Activated CD8-positive, alpha-beta T cell treated with anti-CD3 and anti-CD28 coated beads, Interleukin-2, amount 10 ng/mL, durations not matched to agents 7 days and 5 days (primary cell): ENCODE measurements around the gene UBASH3A. TPM values are rescaled to one million over a fixed set of nuclear protein-coding genes. Genes with fewer than 3 reads are reported as not detected.

Experiments used
- ATAC-seq: fragments of 150-1000 bp; cut with Tn5 transposase; one replicate; pipeline ENCODE4 v1.10.0; 2021; ENCODE audit warnings: moderate library complexity
- CTCF ChIA-PET: fragments of 350-600 bp; sonication (Branson Sonifier 250); formaldehyde crosslinking; loops from one replicate; lab custom pipeline; 2021; ENCODE audit warnings: antibody characterized with exemption; lab: Charles Lee
- POLR2A ChIA-PET: fragments of 350-600 bp; sonication (Branson Sonifier 250); formaldehyde crosslinking; loops from one replicate; lab custom pipeline; 2021; ENCODE audit warnings: antibody characterized with exemption; lab: Charles Lee
- DNase-seq: peaks from one replicate; pipeline ENCODE4 v3.0.0-alpha.2; 2020
- H3K27ac Mint-ChIP-seq: one replicate; pipeline ENCODE4 v1.8.0; 2021; ENCODE audit warnings: mild to moderate bottlenecking, mixed read lengths
- H3K27me3 Mint-ChIP-seq: one replicate; pipeline ENCODE4 v1.8.0; 2021; ENCODE audit warnings: low read depth, mixed read lengths
- H3K36me3 Mint-ChIP-seq: one replicate; pipeline ENCODE4 v1.8.0; 2021; ENCODE audit warnings: low read depth, mixed read lengths
- H3K4me1 Mint-ChIP-seq: one replicate; pipeline ENCODE4 v1.8.0; 2021; ENCODE audit warnings: low read depth, mixed read lengths
- H3K4me3 Mint-ChIP-seq: one replicate; pipeline ENCODE4 v1.8.0; 2021; ENCODE audit warnings: mild to moderate bottlenecking, mixed read lengths
- H3K9me3 Mint-ChIP-seq: one replicate; pipeline ENCODE4 v1.8.0; 2022; ENCODE audit warnings: mixed read lengths; ENCODE audit not compliant: insufficient read depth
- total RNA-seq, 2 experiments: library from RNA; stranded (reverse); gene quantifications; one replicate each; pipeline ENCODE4 v1.2.3, GENCODE V29; 2021

Gene UBASH3A
- total RNA-seq, 2 experiments from 2014 or later: 68.7 to 74.0 TPM

DNA sequence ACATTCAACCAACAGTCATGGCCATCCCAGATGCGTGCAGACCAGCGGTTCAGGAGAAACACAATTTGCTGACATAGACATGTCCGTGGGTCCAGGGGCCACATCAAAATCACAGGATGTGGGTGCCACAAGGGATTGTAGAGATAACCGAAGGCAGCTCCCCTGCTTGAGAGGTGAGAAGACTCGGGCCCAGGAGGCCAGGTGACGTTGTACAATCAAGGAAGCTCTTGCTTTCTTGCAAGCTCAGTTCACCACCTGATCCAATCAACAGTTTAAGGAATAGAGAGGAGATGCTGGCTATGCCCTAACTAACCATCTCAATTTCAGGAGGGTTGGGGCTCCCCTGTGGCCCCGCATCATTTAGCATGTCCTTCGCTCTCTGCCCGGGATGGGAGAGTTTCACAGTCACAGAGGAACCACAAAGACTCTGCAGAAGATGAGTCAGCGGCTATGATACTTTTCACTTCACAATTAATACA is 19.5 kb downstream of the UBASH3A start:
- Mint-ChIP-seq H3K4me1 (peaks cover 92% of the 10 kb centered on the region), H3K36me3 (peaks cover 90% of the 10 kb centered on the region), H3K27ac (peak overlapping the region; percentile 90), H3K27me3 (no peaks in the 10 kb centered on the region), H3K4me3 (peak overlapping the region; percentile 67), H3K9me3 (peaks cover 9% of the 10 kb centered on the region)
- peak; percentile 82 for DNase-seq
- CTCF ChIA-PET: interaction anchor here (0.7 to 7.0 kb wide), 8 partner anchors 12 to 104 kb away, joined by 3 to 76 read pairs (median 4); partner anchors contain the start of gene UBASH3A
- POLR2A ChIA-PET: interaction anchor here (1.0 to 4.8 kb wide), 7 partner anchors 10 to 62 kb away, joined by 3 to 83 read pairs (median 4); partner anchors contain the start of gene UBASH3A
- peak; percentile 41 for ATAC-seq

DNA sequence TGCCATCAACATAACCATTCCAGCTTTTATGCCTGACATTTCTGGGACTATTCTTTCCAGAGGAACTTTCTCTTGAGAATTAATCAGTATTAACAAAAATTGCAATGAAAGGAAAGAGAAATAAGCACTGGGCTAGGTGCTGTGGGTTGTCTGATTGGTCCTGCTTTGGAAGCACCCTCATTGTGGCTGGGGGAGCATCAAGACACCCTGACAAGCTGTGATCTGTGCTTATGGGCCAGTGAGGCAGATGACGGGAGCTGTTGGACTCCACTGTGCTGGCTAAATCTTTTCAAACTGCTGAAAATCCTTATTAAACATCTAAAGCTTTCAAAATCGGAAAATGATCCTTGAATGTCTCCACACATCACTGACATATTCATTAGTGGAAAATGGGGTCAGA is 20.0 kb downstream of the UBASH3A start:
- DNase-seq (no peak), ATAC-seq (no peak)
- H3K27me3 Mint-ChIP-seq: no peaks in the 10 kb centered on the region
- ChIA-PET POLR2A (interaction anchor here (0.6 to 4.8 kb wide), 8 partner anchors 10 to 342 kb away, joined by 3 to 83 read pairs (median 4); partner anchors contain the start of gene UBASH3A), CTCF (interaction anchor here (0.7 to 7.0 kb wide), 8 partner anchors 12 to 279 kb away, joined by 3 to 76 read pairs (median 5); partner anchors contain the start of gene UBASH3A)
- peak overlapping the region; percentile 67 for H3K4me3 Mint-ChIP-seq
- peaks cover 89% of the 10 kb centered on the region for H3K36me3 Mint-ChIP-seq
- peaks cover 89% of the 10 kb centered on the region for H3K4me1 Mint-ChIP-seq
- peak overlapping the region; percentile 90 for H3K27ac Mint-ChIP-seq
- H3K9me3 Mint-ChIP-seq: peaks cover 9% of the 10 kb centered on the region

DNA sequence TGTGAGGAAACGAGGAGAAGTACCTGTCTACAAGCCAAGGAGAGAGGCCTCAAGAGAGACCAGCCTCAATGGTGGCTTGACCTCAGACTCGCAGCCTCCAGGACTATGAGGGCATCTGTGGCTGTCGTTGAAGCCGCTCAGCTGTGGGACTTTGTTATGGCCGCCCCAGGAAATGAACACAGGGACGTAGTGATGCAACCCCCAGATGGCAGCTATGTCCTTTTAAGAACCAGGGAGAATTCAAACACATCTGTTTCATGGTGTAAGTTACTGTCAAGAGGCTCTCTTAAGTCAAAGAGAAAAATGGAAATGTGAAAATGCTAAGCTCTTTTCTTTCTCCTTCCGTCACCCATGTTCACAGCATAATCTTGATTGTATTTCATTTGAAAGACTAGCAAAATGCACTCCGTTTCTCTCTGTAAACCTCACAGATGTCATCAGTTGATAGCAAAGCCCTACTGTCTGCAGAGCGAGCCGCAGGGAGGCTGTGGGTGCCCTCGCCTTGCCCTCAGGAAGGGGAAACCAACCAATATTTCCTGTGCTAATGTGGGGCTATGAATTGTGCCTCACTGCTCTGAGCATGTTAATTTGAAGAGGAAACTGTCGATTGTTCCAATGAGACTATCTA is 21.3 kb downstream of the UBASH3A start:
- peaks cover 89% of the 10 kb centered on the region for H3K36me3 Mint-ChIP-seq

DNA sequence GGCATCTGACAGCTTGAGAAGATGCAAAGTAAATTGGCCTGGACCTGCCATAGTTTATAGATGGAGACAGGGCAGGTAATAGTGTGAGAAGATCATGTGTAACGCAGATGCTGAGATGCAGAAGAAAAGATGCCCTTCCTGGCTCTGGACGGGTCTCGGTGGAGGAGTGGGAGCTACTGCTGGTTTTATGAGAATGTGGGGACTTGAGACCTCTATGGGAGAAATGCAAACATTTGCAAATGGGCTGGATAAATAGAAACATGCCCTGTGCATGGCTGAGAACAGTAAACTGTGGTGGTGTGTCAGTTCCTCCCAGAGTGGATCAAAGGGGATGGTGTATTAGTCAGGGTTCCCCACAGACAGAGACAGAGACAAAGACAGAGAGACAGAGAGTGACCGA is 21.9 kb downstream of the UBASH3A start:
- Mint-ChIP-seq H3K4me1 (peaks cover 73% of the 10 kb centered on the region), H3K9me3 (no peaks in the 10 kb centered on the region), H3K27me3 (no peaks in the 10 kb centered on the region), H3K4me3 (peak overlapping the region; percentile 67), H3K27ac (peak overlapping the region; percentile 90), H3K36me3 (peaks cover 90% of the 10 kb centered on the region)
- ATAC-seq: peak; percentile 42
- CTCF ChIA-PET: interaction anchor here (0.8 to 7.0 kb wide), 9 partner anchors 8 to 167 kb away, joined by 3 to 76 read pairs (median 4); partner anchors contain the start of gene UBASH3A
- DNase-seq: peak; percentile 50
- POLR2A ChIA-PET: interaction anchor here (1.1 to 4.8 kb wide), 4 partner anchors 9 to 27 kb away, joined by 3 to 83 read pairs (median 10); partner anchors contain the start of gene UBASH3A

More for the DNA sequence above, 21.3 kb downstream of the UBASH3A start:
- peak; percentile 83 for ATAC-seq
- ChIA-PET CTCF (interaction anchor here (0.8 to 7.0 kb wide), 10 partner anchors 9 to 280 kb away, joined by 3 to 76 read pairs (median 4); partner anchors contain the start of gene UBASH3A), POLR2A (interaction anchor here (0.6 to 4.8 kb wide), 10 partner anchors 9 to 76 kb away, joined by 3 to 83 read pairs (median 4); partner anchors contain the start of gene UBASH3A)
- Mint-ChIP-seq H3K4me3 (peak overlapping the region; percentile 67), H3K9me3 (no peaks in the 10 kb centered on the region), H3K27ac (peak overlapping the region; percentile 90), H3K4me1 (peaks cover 77% of the 10 kb centered on the region), H3K27me3 (no peaks in the 10 kb centered on the region)
- peak; percentile 89 for DNase-seq

DNA sequence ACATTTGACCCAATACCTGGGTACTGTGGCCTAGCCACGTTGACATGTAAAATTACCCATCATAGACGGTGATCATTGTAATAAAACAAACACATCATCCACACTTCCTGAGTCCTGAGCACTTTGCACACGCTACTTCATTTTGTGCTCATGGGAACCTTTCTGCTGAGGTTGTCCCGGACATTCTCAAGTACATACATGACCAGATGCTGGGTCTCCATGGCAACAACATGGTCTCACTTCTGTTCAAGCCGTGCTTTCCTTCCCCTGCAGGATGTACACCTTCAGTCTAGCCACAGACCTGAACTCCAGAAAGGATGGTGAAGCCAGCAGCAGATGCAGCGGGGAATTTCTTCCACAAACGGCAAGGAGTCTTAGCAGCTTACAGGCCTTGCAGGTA is 22.7 kb downstream of the UBASH3A start:
- Mint-ChIP-seq H3K4me1 (peaks cover 65% of the 10 kb centered on the region), H3K27ac (peak overlapping the region; percentile 90), H3K4me3 (peak overlapping the region; percentile 23), H3K36me3 (peaks cover 90% of the 10 kb centered on the region), H3K27me3 (no peaks in the 10 kb centered on the region), H3K9me3 (no peaks in the 10 kb centered on the region)
- ChIA-PET CTCF (interaction anchor here (0.9 to 7.0 kb wide), 3 partner anchors 22 to 115 kb away, joined by 3 to 76 read pairs (median 3); partner anchors contain the start of gene UBASH3A), POLR2A (interaction anchor here (0.6 to 4.8 kb wide), 3 partner anchors 10 to 21 kb away, joined by 3 to 83 read pairs (median 13); partner anchors contain the start of gene UBASH3A)
- no peak for DNase-seq
- no peak for ATAC-seq

DNA sequence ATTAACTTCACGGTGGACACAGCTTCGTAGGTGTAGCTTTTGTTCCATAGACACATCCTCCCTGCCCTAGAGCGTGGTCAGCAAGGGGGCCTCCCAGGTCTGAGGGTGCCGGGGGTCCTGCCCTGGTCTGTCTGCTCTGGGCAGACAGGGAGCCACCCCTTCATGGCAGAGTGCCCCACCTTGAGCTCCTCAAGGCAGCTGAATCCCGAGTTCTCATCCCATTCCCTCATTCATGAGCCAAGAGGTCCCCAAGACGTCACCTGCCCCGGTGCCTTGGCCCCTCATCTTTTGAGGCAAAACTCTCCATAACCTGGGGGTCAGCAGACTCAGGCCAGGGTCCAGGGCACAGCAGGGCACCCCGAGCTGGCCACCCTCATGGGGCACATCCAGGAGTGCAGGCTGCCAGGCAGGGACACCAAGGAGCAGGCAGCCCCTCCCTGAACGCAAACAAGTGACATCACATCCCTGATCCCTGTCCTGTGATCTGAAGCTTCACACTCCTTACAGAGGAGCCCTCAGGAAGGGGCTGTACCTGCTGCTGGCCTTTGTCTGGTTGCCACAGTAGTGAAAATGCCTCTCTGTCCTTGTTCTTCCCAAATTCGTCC is 23.3 kb downstream of the UBASH3A start:
- ChIA-PET CTCF (interaction anchor here (0.8 to 7.0 kb wide), 2 partner anchors 10 to 23 kb away, joined by 3 to 76 read pairs; partner anchors contain the start of gene UBASH3A), POLR2A (interaction anchor here (0.6 to 4.8 kb wide), 3 partner anchors 11 to 238 kb away, joined by 3 to 83 read pairs (median 13); partner anchors contain the start of gene UBASH3A)
- Mint-ChIP-seq H3K27me3 (no peaks in the 10 kb centered on the region), H3K4me1 (peaks cover 60% of the 10 kb centered on the region), H3K27ac (no peak overlapping the region), H3K4me3 (no peak overlapping the region), H3K36me3 (peaks cover 90% of the 10 kb centered on the region), H3K9me3 (no peaks in the 10 kb centered on the region)
- DNase-seq: no peak
- no peak for ATAC-seq

DNA sequence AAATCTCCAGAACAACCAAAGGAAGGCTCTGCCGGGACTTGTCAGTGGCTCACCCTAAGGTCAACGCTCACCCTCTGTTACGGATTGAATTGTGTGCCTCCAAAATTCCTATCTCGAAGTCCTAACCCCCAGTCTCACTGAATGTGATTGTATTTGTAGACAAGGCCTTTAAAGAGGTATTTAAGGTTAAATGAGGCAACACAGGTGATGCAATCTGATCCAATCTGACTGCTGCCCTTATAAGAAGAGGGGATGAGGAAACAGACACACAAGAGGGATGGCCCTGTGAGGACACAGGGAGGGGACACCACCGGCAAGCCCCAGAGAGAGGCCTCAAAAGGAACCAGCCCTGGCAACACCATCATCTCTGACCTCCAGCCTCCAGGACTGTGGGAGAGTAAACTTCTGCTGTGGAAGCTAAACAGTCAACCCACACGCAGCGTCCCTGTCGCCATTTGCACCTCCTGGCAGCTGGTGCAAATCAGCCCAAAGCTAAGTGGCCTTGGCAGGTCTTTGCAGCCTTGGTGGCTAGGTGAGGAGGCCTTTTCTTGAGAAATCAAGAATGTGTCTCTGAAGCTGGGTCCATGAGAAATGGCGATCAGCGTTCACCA is 24.2 kb downstream of the UBASH3A start:
- Mint-ChIP-seq H3K27me3 (no peaks in the 10 kb centered on the region), H3K4me3 (no peak overlapping the region), H3K36me3 (peaks cover 91% of the 10 kb centered on the region), H3K4me1 (peaks cover 58% of the 10 kb centered on the region), H3K9me3 (peaks cover 6% of the 10 kb centered on the region), H3K27ac (no peak overlapping the region)
- CTCF ChIA-PET: no interaction called here
- no peak for DNase-seq
- ATAC-seq: no peak
- POLR2A ChIA-PET: no interaction called here

DNA sequence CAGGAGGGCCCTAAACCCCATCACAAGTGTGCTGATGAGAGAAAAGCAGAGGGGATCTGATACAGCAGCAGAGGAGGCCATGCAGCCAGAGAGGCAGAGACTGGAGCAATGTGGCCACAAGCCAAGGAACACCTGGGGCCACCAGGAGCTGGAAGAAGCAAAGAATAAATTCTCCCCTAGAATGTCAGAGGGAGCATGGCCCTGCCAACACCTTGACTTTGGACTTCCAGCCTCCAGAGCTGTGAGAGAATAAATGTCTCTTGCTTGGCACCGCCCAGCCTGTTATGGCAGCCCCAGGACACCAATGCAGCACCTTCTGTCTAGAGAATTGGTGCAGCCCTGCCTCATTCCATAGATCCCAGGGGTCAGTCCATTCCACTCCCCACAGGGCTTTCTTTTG is 25.3 kb downstream of the UBASH3A start:
- ATAC-seq (no peak), DNase-seq (no peak)
- peak overlapping the region; percentile 40 for H3K27ac Mint-ChIP-seq
- peaks cover 6% of the 10 kb centered on the region for H3K9me3 Mint-ChIP-seq
- H3K27me3 Mint-ChIP-seq: no peaks in the 10 kb centered on the region
- H3K4me3 Mint-ChIP-seq: no peak overlapping the region
- ChIA-PET POLR2A (no interaction called here), CTCF (interaction anchor here (1.2 to 1.5 kb wide), 2 partner anchors 24 to 119 kb away, joined by 3 to 4 read pairs; no protein-coding TSS in a partner anchor)
- peaks cover 55% of the 10 kb centered on the region for H3K4me1 Mint-ChIP-seq
- H3K36me3 Mint-ChIP-seq: peaks cover 91% of the 10 kb centered on the region

DNA sequence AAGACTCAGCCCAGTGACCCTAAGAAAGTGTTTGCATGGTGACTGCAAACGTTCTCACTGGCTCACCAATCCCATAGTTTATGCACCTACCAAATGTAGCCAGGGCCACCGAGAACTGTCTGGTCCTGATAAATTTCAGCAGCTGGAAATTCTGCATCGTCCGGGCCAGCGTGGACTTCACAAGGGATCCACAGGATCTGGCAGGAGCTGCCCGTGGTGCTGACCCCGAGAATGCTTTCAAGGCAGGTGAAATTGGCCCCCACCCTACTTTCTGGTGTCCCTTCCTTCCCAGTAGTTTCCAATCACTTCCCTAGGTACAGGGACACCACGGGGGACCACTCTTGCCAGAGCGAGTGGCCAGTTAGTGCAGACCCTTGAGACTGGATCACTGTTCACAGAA is 26.2 kb downstream of the UBASH3A start:
- no peak for ATAC-seq
- H3K4me1 Mint-ChIP-seq: peaks cover 55% of the 10 kb centered on the region
- POLR2A ChIA-PET: interaction anchor here (0.8 kb wide), 1 partner anchor 27 kb away, joined by 3 read pairs; no protein-coding TSS in a partner anchor
- H3K27me3 Mint-ChIP-seq: no peaks in the 10 kb centered on the region
- CTCF ChIA-PET: interaction anchor here (1.2 to 1.5 kb wide), 2 partner anchors 25 to 120 kb away, joined by 3 to 4 read pairs; no protein-coding TSS in a partner anchor
- H3K9me3 Mint-ChIP-seq: peaks cover 6% of the 10 kb centered on the region
- no peak overlapping the region for H3K27ac Mint-ChIP-seq
- peaks cover 93% of the 10 kb centered on the region for H3K36me3 Mint-ChIP-seq
- DNase-seq: no peak
- no peak overlapping the region for H3K4me3 Mint-ChIP-seq

DNA sequence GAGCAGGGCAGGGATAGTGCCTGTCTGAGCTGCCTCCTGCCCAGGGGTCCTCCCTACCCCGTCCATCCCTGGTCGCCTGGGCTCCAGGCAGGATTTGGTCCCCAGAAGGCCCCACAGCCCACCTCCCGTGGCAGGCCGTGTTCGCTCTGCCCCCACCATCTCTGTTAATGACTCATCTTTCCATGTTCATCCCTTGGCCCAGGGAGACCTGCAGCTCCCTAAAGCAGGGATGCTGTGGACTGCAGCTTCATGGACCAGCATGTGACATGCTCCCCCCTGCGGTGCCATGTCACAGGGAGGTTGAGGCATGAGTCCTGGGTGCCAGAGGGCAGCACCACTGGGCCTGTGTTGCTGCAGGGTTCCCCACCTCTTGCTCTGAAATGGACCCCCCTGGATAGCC is 26.8 kb downstream of the UBASH3A start:
- ATAC-seq (no peak), DNase-seq (no peak)
- CTCF ChIA-PET: interaction anchor here (1.5 kb wide), 1 partner anchor 121 kb away, joined by 4 read pairs; no protein-coding TSS in a partner anchor
- POLR2A ChIA-PET: interaction anchor here (0.8 kb wide), 1 partner anchor 27 kb away, joined by 3 read pairs; no protein-coding TSS in a partner anchor
- Mint-ChIP-seq H3K27me3 (no peaks in the 10 kb centered on the region), H3K9me3 (peaks cover 6% of the 10 kb centered on the region), H3K36me3 (peaks cover 95% of the 10 kb centered on the region), H3K4me3 (no peak overlapping the region), H3K4me1 (peaks cover 54% of the 10 kb centered on the region), H3K27ac (no peak overlapping the region)

DNA sequence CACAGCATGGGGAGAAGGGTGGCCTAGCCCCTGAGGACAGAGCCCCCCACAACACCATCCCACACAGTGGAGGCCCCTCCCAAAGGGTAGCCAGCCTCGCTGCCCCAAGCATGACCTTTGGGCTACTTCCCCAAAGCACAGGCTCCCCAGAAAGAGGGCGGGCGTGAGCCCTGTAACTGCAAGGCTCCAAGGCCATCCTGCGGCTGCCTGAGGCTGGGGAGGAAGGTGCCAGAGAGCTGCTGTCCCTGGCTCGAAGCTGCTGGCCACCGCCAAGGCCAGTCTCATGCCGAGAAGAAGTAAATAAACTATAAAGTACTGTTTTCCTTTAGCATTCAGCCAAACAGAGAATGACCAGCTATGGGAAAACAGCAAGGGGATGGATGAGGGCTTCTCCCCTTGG is 27.5 kb downstream of the UBASH3A start:
- ATAC-seq (no peak), DNase-seq (no peak)
- CTCF ChIA-PET: no interaction called here
- H3K27ac Mint-ChIP-seq: no peak overlapping the region
- no peaks in the 10 kb centered on the region for H3K27me3 Mint-ChIP-seq
- H3K9me3 Mint-ChIP-seq: peaks cover 6% of the 10 kb centered on the region
- peaks cover 53% of the 10 kb centered on the region for H3K4me1 Mint-ChIP-seq
- H3K4me3 Mint-ChIP-seq: no peak overlapping the region
- POLR2A ChIA-PET: no interaction called here
- peaks cover 96% of the 10 kb centered on the region for H3K36me3 Mint-ChIP-seq
